ENCODE data around the gene CIRBP.
A peak's percentile ranks its signal among the peaks of the same experiment; 100 is the strongest.

Gene CIRBP

DNA sequence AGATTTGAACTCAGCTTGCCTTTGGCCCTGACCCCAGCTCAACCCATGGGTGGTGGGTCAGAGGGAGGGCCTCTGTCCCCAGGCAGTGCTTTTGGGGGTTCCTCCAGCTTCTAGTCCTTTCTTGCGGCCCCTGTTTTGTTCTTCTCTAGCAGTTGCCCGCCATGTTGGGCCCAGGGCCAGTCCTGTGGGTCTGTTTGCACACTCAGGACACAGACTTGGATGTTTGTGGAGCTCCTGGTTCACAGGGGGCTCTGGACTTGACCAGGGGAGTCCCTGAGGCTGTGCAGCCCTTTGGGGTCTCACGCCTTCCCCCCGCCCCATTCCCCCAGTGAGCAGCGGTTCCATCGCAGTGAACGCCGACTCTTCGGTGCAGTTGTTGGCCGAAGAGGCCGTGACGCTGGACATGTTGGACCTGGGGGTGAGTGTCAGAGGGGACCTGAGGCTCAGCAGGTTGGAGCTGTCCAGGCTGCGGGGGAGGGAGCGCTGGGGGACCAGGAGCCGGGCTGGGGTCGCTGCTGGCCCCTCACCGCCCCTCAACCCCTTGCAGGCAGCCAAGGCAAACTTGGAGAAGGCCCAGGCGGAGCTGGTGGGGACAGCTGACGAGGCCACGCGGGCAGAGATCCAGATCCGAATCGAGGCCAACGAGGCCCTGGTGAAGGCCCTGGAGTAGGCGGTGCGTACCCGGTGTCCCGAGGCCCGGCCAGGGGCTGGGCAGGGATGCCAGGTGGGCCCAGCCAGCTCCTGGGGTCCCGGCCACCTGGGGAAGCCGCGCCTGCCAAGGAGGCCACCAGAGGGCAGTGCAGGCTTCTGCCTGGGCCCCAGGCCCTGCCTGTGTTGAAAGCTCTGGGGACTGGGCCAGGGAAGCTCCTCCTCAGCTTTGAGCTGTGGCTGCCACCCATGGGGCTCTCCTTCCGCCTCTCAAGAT, 25.1 kb upstream of the CIRBP start:
- H3K27me3 ChIP-seq (ENCODE audit: insufficient read depth, low read length) = no peaks in the 10 kb centered on the region
- peak; percentile 70 to 84 for DNase-seq
- no peak overlapping the region for H2AFZ ChIP-seq (ENCODE audit: insufficient read depth, low read length, poor library complexity)
- no peak overlapping the region for H2AK5ac ChIP-seq (ENCODE audit: low read length)
- H3K4me3 ChIP-seq (ENCODE audit: low read depth, low read length) = no peak overlapping the region
- H3K79me2 ChIP-seq (ENCODE audit: control insufficient read depth, insufficient read depth, low read length, poor library complexity) = peaks cover 13% of the 10 kb centered on the region
- no peak overlapping the region for H3K9ac ChIP-seq (ENCODE audit: low read length)
- H3K27ac ChIP-seq (ENCODE audit: low read depth, low read length) = peak overlapping the region; percentile 19
- H4K8ac ChIP-seq (ENCODE audit: low read depth, low read length) = no peak overlapping the region
- H2BK5ac ChIP-seq (ENCODE audit: low read depth, low read length, poor library complexity) = no peak overlapping the region
- H3K18ac ChIP-seq (ENCODE audit: low read length) = no peak overlapping the region
- H2BK12ac ChIP-seq (ENCODE audit: low read length) = no peak overlapping the region
- no peak overlapping the region for H2BK120ac ChIP-seq (ENCODE audit: insufficient read depth, low read length, poor library complexity)
- H3K4me2 ChIP-seq (ENCODE audit: low read length) = no peak overlapping the region
- H3K4me1 ChIP-seq (ENCODE audit: control insufficient read depth in 1 of 2, insufficient read depth in 2 of 2, low read length in 2 of 2) = peaks cover 11 to 22% of the 10 kb centered on the region in 2 experiments
- H3K79me1 ChIP-seq (ENCODE audit: low read length) = peaks cover 17% of the 10 kb centered on the region
- no peaks in the 10 kb centered on the region for H3K9me3 ChIP-seq (ENCODE audit: insufficient read depth, low read depth, low read length)
- no peak overlapping the region for H4K12ac ChIP-seq (ENCODE audit: low read depth, low read length)
- H3K23ac ChIP-seq (ENCODE audit: low read length) = no peak overlapping the region
- WGBS (ENCODE audit: extremely low coverage, insufficient coverage, insufficient read length) = no CpG with 5 or more reads among the region's 33 CpGs
- no peak overlapping the region for H3K4ac ChIP-seq (ENCODE audit: low read depth, low read length)
- H3K36me3 ChIP-seq (ENCODE audit: control insufficient read depth in 1 of 2, insufficient read depth in 2 of 2, low read length in 2 of 2) = peaks cover 10 to 12% of the 10 kb centered on the region in 2 experiments
- H4K91ac ChIP-seq (ENCODE audit: low read depth, low read length) = no peak overlapping the region
- H3K14ac ChIP-seq (ENCODE audit: low read length) = no peak overlapping the region

DNA sequence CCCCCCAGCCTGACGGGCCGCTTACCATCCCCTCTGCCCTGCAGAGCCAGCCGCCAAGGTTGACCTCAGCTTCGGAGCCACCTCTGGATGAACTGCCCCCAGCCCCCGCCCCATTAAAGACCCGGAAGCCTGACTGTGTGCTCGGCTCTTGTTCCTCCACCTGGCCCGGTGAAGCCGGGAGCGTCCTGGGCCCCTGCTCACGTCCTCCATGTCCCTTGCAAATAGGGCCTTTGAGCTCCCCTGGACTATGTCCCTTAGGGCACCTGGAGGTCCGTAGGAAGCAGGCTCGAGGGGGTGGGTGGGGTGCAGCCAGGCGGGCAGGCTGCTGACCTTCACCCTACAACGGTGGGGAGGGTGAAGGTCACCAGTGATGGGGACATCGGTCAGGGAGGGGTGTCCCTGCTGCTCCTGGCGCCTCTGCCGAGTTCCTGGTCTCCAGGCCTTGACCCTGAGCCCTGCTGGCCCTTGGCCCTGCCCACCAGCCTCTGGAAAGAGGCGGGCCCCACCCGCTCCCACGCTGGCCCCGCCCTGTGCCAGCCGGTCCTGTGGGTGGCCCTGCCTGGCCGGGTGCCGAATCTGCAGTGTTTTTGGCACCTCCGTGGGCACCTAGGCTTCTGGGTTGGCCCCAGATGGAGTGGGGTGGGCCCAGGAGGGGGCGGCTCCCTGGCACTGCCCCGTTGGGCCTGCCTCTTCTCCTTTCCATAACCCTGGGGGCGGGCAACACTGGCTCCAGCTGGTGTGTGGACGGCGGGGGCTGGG, 24.3 kb upstream of the CIRBP start:
- no peaks in the 10 kb centered on the region for H3K27me3 ChIP-seq (ENCODE audit: insufficient read depth, low read length)
- H4K12ac ChIP-seq (ENCODE audit: low read depth, low read length) = no peak overlapping the region
- peaks cover 22% of the 10 kb centered on the region for H3K79me1 ChIP-seq (ENCODE audit: low read length)
- H3K4me3 ChIP-seq (ENCODE audit: low read depth, low read length) = no peak overlapping the region
- H2AK5ac ChIP-seq (ENCODE audit: low read length) = no peak overlapping the region
- no peak overlapping the region for H3K4ac ChIP-seq (ENCODE audit: low read depth, low read length)
- no peak overlapping the region for H3K14ac ChIP-seq (ENCODE audit: low read length)
- H3K9ac ChIP-seq (ENCODE audit: low read length) = peak overlapping the region; percentile 29
- no peaks in the 10 kb centered on the region for H3K9me3 ChIP-seq (ENCODE audit: insufficient read depth, low read depth, low read length)
- no peak overlapping the region for H4K8ac ChIP-seq (ENCODE audit: low read depth, low read length)
- no peak overlapping the region for H3K18ac ChIP-seq (ENCODE audit: low read length)
- H3K27ac ChIP-seq (ENCODE audit: low read depth, low read length) = peak overlapping the region; percentile 19
- H2BK12ac ChIP-seq (ENCODE audit: low read length) = no peak overlapping the region
- H2AFZ ChIP-seq (ENCODE audit: insufficient read depth, low read length, poor library complexity) = no peak overlapping the region
- H3K79me2 ChIP-seq (ENCODE audit: control insufficient read depth, insufficient read depth, low read length, poor library complexity) = peaks cover 14% of the 10 kb centered on the region
- H2BK5ac ChIP-seq (ENCODE audit: low read depth, low read length, poor library complexity) = no peak overlapping the region
- H2BK120ac ChIP-seq (ENCODE audit: insufficient read depth, low read length, poor library complexity) = no peak overlapping the region
- peaks cover 11 to 19% of the 10 kb centered on the region in 2 experiments for H3K4me1 ChIP-seq (ENCODE audit: control insufficient read depth in 1 of 2, insufficient read depth in 2 of 2, low read length in 2 of 2)
- DNase-seq = peak; percentile 42 to 62
- H4K91ac ChIP-seq (ENCODE audit: low read depth, low read length) = no peak overlapping the region
- no peak overlapping the region for H3K4me2 ChIP-seq (ENCODE audit: low read length)
- no peak overlapping the region for H3K23ac ChIP-seq (ENCODE audit: low read length)
- peaks cover 12 to 13% of the 10 kb centered on the region in 2 experiments for H3K36me3 ChIP-seq (ENCODE audit: control insufficient read depth in 1 of 2, insufficient read depth in 2 of 2, low read length in 2 of 2)
- no CpG with 5 or more reads among the region's 31 CpGs for WGBS (ENCODE audit: extremely low coverage, insufficient coverage, insufficient read length)

DNA sequence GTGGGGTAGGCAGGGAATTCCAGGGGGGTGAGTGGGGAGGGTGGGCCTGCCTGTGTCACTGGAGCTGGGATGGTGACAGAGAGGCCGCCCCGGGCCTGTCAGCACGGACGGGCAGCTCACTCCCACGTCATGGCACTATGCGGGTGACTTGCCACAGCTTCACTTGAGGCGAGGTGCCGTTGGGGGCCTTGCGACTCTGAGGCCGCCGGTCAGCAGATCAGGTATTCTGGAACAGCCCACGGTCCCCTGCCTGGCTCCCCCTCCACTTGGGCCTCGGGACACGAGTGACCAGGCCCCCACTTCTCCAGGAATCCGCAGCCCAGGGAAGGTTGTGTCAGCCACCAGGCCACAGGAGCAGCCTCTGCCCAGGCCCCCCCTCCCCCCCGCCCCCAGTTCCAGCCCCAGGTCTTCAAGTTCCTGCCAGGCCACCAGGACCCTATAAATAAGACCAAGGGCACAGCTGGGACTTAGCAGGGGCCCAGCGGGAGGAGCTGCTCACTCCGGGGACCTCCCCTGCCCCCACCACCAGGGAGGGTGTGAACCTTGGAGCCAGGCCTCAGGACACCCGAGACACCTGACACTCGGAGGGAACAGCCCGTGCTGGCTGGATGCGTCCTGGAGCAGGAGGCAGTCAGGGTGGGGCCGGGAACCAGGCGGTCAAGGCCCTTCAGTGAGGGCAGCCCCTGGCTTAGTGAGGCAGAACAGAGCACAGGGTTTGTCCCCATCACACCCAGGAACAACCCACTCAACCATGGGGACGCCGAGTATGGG, 23.5 kb upstream of the CIRBP start:
- Histone ChIP-seq H3K4me2 (ENCODE audit: low read length) (no peak overlapping the region), H3K14ac (ENCODE audit: low read length) (no peak overlapping the region), H3K18ac (ENCODE audit: low read length) (no peak overlapping the region), H2BK12ac (ENCODE audit: low read length) (no peak overlapping the region), H4K8ac (ENCODE audit: low read depth, low read length) (no peak overlapping the region), H3K9me3 (ENCODE audit: insufficient read depth, low read depth, low read length) (no peaks in the 10 kb centered on the region), H3K4me1 (ENCODE audit: control insufficient read depth in 1 of 2, insufficient read depth in 2 of 2, low read length in 2 of 2) (peaks cover 11 to 18% of the 10 kb centered on the region in 2 experiments), H4K91ac (ENCODE audit: low read depth, low read length) (no peak overlapping the region), H2AK5ac (ENCODE audit: low read length) (peak overlapping the region; percentile 28), H2BK5ac (ENCODE audit: low read depth, low read length, poor library complexity) (no peak overlapping the region), H3K79me1 (ENCODE audit: low read length) (peaks cover 26% of the 10 kb centered on the region), H4K12ac (ENCODE audit: low read depth, low read length) (no peak overlapping the region), H3K4ac (ENCODE audit: low read depth, low read length) (no peak overlapping the region), H3K9ac (ENCODE audit: low read length) (no peak overlapping the region), H3K27me3 (ENCODE audit: insufficient read depth, low read length) (no peaks in the 10 kb centered on the region), H3K4me3 (ENCODE audit: low read depth, low read length) (no peak overlapping the region), H3K79me2 (ENCODE audit: control insufficient read depth, insufficient read depth, low read length, poor library complexity) (peaks cover 22% of the 10 kb centered on the region), H3K23ac (ENCODE audit: low read length) (no peak overlapping the region), H2AFZ (ENCODE audit: insufficient read depth, low read length, poor library complexity) (no peak overlapping the region), H3K27ac (ENCODE audit: low read depth, low read length) (no peak overlapping the region), H2BK120ac (ENCODE audit: insufficient read depth, low read length, poor library complexity) (no peak overlapping the region), H3K36me3 (ENCODE audit: control insufficient read depth in 1 of 2, insufficient read depth in 2 of 2, low read length in 2 of 2) (peaks cover 18 to 20% of the 10 kb centered on the region in 2 experiments)
- no CpG with 5 or more reads among the region's 26 CpGs for WGBS (ENCODE audit: extremely low coverage, insufficient coverage, insufficient read length)
- no peak for DNase-seq
